MM.1S (cell line): ENCODE measurements around the gene ARHGEF11.

Experiments used
- EZH2 ChIP-seq: fragments of 300-600 bp; sonication (generic); optimal IDR thresholded peaks from 2 replicates; pipeline ENCODE3; 2017; ENCODE audit warnings: low read depth, mild to moderate bottlenecking, antibody characterized with exemption, low read length, mixed read lengths
- EZH2phosphoT487 ChIP-seq: fragments of 300-600 bp; sonication (generic); IDR thresholded peaks from 2 replicates; pipeline ENCODE4 v1.6.1; 2018; ENCODE audit warnings: antibody characterized with exemption, low read length
- TF ChIP-seq, protein P1 (sequence below): fragments of 300-600 bp; sonication (generic); IDR thresholded peaks from 2 replicates; pipeline ENCODE4 v1.5.1; 2016; ENCODE audit warnings: antibody characterized with exemption, low read length, mixed read lengths

DNA sequence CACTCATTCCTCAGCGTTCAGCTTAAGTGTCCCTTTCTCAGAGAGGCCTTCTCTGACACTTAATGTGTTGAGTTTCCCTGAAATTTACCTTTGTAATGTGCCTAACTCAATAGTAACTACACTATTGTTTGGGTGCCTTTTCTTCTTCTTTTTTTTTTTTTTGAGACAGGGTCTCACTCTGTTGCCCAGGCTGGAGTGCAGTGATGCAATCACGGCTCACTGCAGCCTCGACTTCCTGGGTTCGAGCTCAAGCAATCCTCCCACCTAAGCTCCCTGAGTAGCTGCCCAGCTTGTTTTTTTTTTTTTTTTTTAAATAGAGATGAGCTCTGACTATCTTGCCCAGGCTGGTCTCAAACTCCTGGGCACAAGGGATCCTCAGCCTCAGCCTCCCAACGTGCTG, 50.1 kb downstream of the ARHGEF11 start:
- TF ChIP-seq, protein P1, sequence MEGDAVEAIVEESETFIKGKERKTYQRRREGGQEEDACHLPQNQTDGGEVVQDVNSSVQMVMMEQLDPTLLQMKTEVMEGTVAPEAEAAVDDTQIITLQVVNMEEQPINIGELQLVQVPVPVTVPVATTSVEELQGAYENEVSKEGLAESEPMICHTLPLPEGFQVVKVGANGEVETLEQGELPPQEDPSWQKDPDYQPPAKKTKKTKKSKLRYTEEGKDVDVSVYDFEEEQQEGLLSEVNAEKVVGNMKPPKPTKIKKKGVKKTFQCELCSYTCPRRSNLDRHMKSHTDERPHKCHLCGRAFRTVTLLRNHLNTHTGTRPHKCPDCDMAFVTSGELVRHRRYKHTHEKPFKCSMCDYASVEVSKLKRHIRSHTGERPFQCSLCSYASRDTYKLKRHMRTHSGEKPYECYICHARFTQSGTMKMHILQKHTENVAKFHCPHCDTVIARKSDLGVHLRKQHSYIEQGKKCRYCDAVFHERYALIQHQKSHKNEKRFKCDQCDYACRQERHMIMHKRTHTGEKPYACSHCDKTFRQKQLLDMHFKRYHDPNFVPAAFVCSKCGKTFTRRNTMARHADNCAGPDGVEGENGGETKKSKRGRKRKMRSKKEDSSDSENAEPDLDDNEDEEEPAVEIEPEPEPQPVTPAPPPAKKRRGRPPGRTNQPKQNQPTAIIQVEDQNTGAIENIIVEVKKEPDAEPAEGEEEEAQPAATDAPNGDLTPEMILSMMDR: no peak
- TF ChIP-seq EZH2phosphoT487: no peak
- TF ChIP-seq EZH2: no peak
